Psoas muscle (tissue), 8 donors: Measurements from ENCODE around the gene CREB3L1. TPM values are rescaled to one million over a fixed set of nuclear protein-coding genes. Genes with fewer than 3 reads are reported as not detected.

Experiments used
- ATAC-seq, 4 donors: fragments of 200-7000 bp; cut with Tn5 transposase; one replicate each; pipeline ENCODE4 v1.9.1; 2020; ENCODE audit warnings: moderate library complexity in 3 of 4, mild to moderate bottlenecking in 2 of 4
- DNase-seq, 2 donors: peaks; one replicate each; pipeline ENCODE4 v3.0.0-alpha.2; 2020
- H3K27ac ChIP-seq: fragments of 200-600 bp; one replicate; pipeline ENCODE4 v1.8.0; 2022
- H3K27me3 ChIP-seq, 3 donors: fragments of 200-600 bp in 1 of 3; one replicate each; pipeline versions ENCODE4 v1.6.1 to v1.8.0; 2013 to 2022; ENCODE audit warnings: low read length in 2 of 3, mild to moderate bottlenecking in 2 of 3, moderate library complexity in 1 of 3; ENCODE audit not compliant: insufficient read depth in 3 of 3
- H3K36me3 ChIP-seq, 2 donors: fragments of 200-600 bp in 1 of 2; one replicate each; pipeline versions ENCODE4 v1.6.1 to v1.8.0; 2013 to 2022; ENCODE audit warnings: low read depth in 1 of 2, mild to moderate bottlenecking in 1 of 2, moderate library complexity in 1 of 2; ENCODE audit not compliant: insufficient read depth in 1 of 2
- H3K4me1 ChIP-seq: fragments of 200-600 bp; one replicate; pipeline ENCODE4 v1.8.0; 2022
- H3K4me3 ChIP-seq: fragments of 200-600 bp; one replicate; pipeline ENCODE4 v1.8.0; 2022; ENCODE audit warnings: mild to moderate bottlenecking
- H3K9me3 ChIP-seq: fragments of 200-600 bp; one replicate; pipeline ENCODE4 v1.8.0; 2022
- WGBS, 3 donors: extraction: QIAGEN DNeasy Blood & Tissue Kit; methylation state at CpG; one replicate each; pipeline versions ENCODE4 v1.1.6 to v1.1.7; 2013; 5-methylcytosine and 5-hydroxymethylcytosine counted together
- intact Hi-C, 2 donors: fragments of 100-400 bp; cut with DNase I; formaldehyde crosslinking; loops; one replicate each; pipeline versions ENCODE4 v1.11.0 to v1.14.2; 2022
- polyA plus RNA-seq, 3 donors: library from polyadenylated mRNA; stranded (reverse); fragments of 200-250 nt; gene quantifications; one replicate each; pipeline ENCODE4 v1.2.3, GENCODE V29; 2013
- total RNA-seq, 4 donors: library from RNA; stranded (reverse); fragmentation: NEBNext Ultra II Directional in 2 of 4; extraction: Animal tissue kit (Norgen Biotek cat#: 25700) in 2 of 4; gene quantifications; one replicate each; pipeline versions ENCODE4 v1.2.1 to v1.2.4, GENCODE V29; 2021 to 2023
- TF ChIP-seq, protein P1 (sequence below): fragments of 200-600 bp; IDR thresholded peaks from one replicate; pipeline ENCODE4 v1.8.0; 2022; ENCODE audit warnings: antibody characterized with exemption
- donor health status: healthy with polysubstance abuse.
- donor health status: DM: no; HTN: no; CAD: no; lungs with moderate emphysema.
- donor health status: Bipolar disorder and iron deficiency.
- donor health status: healthy.
- donor health status: DM: yes; HTN: yes; CAD: no.
- donor health status: DM: no; HTN: no; CAD: no.
- donor health status: DM: no; HTN: no; CAD: no.
- donor health status: DM: yes; HTN: yes; CAD: no.

CREB3L1 gene
- total and polyA plus RNA-seq, 7 donors: 1.4 to 6.9 (median 2.2) TPM

DNA sequence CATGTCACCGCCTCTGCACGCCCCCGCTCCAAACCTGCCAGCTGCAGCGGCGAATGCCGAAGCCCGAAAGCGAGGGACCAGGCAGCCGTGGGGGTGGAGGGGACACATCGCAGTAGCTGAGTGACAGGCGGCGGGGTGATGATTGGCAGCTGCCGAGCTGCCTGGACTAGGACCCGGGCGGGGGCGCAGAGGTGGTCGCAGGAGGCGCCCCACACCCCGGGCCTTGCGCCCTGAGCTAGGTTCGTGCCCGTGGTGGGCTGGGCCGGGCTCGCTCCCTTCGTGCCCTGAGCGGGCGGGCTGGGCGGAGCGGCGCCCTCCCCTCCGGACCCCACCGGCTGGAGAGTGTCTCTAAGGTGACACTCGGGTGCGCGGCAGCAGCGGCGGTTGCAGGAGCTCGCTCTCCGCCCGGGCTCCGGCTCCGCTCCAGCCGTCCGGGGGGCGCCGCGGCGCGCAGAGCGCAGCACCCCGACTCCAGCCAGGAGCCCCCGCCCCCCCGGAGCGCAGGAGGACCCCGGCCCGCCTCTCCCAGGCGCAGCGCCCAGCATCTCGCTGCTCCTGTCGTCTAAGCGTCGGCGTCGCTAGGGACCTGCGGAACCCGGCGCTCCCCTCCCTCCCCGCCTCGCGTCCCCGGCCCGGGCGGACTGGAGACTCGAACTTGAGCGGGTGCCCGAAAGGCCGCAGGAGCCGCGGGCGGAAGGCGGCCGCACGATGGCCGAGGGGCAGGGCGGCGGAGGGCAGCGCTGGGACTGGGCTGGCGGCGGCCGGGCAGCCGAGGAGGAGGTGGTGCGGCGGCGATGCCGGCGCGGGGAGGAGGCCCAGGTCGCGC, 55.3 kb downstream of the CREB3L1 start:
- H3K4me3 ChIP-seq: peak overlapping the region; percentile 62
- ATAC-seq: peak; percentile 6 to 45 (median 37)
- intact Hi-C loops: loop anchor here in 1 of 2 donors (10.0 kb wide), 1 partner anchor 208 kb away; the partner anchor contains the start of gene PHF21A
- no peaks in the 10 kb centered on the region for H3K4me1 ChIP-seq
- no peaks in the 10 kb centered on the region for H3K36me3 ChIP-seq
- H3K27ac ChIP-seq: no peak overlapping the region
- WGBS, 3 donors: 1 to 3% (median 2%) methylated on average over 38 to 99 of the region's 99 CpGs
- TF ChIP-seq, protein P1, sequence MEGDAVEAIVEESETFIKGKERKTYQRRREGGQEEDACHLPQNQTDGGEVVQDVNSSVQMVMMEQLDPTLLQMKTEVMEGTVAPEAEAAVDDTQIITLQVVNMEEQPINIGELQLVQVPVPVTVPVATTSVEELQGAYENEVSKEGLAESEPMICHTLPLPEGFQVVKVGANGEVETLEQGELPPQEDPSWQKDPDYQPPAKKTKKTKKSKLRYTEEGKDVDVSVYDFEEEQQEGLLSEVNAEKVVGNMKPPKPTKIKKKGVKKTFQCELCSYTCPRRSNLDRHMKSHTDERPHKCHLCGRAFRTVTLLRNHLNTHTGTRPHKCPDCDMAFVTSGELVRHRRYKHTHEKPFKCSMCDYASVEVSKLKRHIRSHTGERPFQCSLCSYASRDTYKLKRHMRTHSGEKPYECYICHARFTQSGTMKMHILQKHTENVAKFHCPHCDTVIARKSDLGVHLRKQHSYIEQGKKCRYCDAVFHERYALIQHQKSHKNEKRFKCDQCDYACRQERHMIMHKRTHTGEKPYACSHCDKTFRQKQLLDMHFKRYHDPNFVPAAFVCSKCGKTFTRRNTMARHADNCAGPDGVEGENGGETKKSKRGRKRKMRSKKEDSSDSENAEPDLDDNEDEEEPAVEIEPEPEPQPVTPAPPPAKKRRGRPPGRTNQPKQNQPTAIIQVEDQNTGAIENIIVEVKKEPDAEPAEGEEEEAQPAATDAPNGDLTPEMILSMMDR: no peak
- H3K9me3 ChIP-seq: no peaks in the 10 kb centered on the region
- no peak for DNase-seq
- peaks cover 4 to 59% (median 15%) of the 10 kb centered on the region in 3 donors for H3K27me3 ChIP-seq

DNA sequence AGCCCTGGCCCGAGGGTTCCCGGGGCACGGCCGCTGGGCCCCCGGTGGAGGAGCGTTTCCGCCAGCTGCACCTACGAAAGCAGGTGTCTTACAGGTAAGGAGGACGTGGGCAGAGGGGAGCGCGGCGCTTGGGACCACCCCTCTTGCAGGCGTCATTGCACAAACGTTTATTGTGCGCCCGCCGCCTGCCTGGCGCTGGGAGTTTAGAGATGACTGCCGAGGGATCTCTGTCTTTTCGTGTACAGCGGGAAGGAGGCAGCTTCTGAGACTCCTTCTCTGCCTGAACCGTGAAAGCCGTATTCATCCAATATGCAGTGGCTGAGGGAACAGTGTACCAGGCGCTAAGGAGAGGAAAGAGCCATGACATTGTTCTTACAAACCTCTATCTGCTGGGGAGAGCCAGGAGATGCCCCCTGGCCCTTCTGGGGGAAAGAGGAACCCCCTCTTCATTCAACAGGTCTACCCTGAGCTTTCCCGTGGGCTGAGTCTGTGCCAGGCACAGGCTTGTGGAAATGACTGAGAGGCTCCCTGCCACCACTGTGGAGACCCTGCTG, 56.0 kb downstream of the CREB3L1 start:
- H3K27ac ChIP-seq: no peak overlapping the region
- intact Hi-C loops: loop anchor here in 1 of 2 donors (10.0 kb wide), 1 partner anchor 209 kb away; the partner anchor contains the start of gene PHF21A
- DNase-seq (no peak), ATAC-seq (peak in 1 of 4 donors; percentile 3)
- peaks cover 4 to 54% (median 15%) of the 10 kb centered on the region in 3 donors for H3K27me3 ChIP-seq
- peak overlapping the region; percentile 62 for H3K4me3 ChIP-seq
- H3K9me3 ChIP-seq: no peaks in the 10 kb centered on the region
- peaks cover 5% of the 10 kb centered on the region for H3K4me1 ChIP-seq
- 18 to 26% (median 22%) methylated on average over 25 of the region's 25 CpGs for WGBS, 3 donors
- TF ChIP-seq, protein P1: no peak
- H3K36me3 ChIP-seq: no peaks in the 10 kb centered on the region

DNA sequence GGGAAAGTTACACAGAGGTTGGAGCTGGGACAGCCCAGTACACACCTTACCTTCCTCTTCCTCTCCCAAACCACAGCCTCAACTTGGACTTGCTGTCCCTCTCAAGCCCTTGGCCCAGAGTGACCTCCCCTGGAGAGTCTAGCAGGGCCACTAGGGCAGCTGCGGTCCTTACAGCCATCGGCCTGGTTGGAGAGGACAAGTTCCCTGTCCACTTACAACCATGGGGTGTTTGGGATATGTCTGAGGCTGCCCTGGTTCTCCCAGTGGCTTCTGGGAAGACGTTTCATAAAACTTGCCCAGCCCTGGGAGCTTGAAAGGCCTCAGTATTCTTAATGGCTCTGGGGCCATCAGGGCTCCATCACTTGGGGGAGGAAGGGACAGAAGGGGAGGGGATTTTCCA, 56.7 kb downstream of the CREB3L1 start:
- 90 to 98% (median 92%) methylated on average over 3 of the region's 3 CpGs for WGBS, 3 donors
- intact Hi-C loops: loop anchor here in 1 of 2 donors (10.0 kb wide), 1 partner anchor 209 kb away; the partner anchor contains the start of gene PHF21A
- H3K27me3 ChIP-seq: peaks cover 4 to 49% (median 15%) of the 10 kb centered on the region in 3 donors
- H3K4me3 ChIP-seq: no peak overlapping the region
- no peak for ATAC-seq
- H3K4me1 ChIP-seq: peaks cover 11% of the 10 kb centered on the region
- DNase-seq: no peak
- TF ChIP-seq, protein P1: no peak
- H3K9me3 ChIP-seq: no peaks in the 10 kb centered on the region
- no peaks in the 10 kb centered on the region for H3K36me3 ChIP-seq
- no peak overlapping the region for H3K27ac ChIP-seq

DNA sequence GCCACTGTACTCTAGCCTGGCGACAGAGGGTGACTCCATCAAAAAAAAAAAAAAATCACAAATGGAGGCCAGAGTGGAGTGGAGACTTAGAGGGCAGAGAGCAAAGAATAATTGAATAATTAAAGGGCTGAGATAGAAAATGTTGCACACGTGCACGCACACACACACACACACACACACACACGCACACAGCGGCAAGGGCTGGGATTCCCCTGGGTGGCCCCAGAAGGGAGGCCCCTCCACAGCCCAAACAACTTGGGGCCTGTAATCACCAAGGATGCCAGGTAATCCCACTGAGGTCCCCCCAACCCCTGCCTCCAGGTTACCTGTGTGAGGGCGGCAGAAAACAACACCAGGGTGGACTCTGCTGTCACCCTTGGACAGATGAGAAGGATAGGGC, 57.8 kb downstream of the CREB3L1 start:
- Histone ChIP-seq H3K4me3 (no peak overlapping the region), H3K4me1 (peaks cover 18% of the 10 kb centered on the region), H3K36me3 (no peaks in the 10 kb centered on the region), H3K9me3 (no peaks in the 10 kb centered on the region), H3K27me3 (peaks cover 0 to 38% (median 15%) of the 10 kb centered on the region in 3 donors), H3K27ac (no peak overlapping the region)
- no peak for ATAC-seq
- DNase-seq: no peak
- TF ChIP-seq, protein P1: no peak
- WGBS, 3 donors: 86 to 99% (median 96%) methylated on average over 6 of the region's 6 CpGs
- intact Hi-C loops: loop anchor here in 1 of 2 donors (10.0 kb wide), 1 partner anchor 210 kb away; the partner anchor contains the start of gene PHF21A
